Tibial nerve (tissue), 4 donors: Measurements from ENCODE around the gene BEND4.

Experiments
- EP300 ChIP-seq, 2 donors: sonication (generic); formaldehyde crosslinking; IDR thresholded peaks; one replicate each; pipeline ENCODE4 v1.6.1; 2017; ENCODE audit warnings: antibody characterized with exemption in 2 of 2, mild to moderate bottlenecking in 1 of 2
- POLR2A ChIP-seq, 2 donors: fragments of 450-650 bp; IDR thresholded peaks; one replicate each; pipeline ENCODE4 v1.6.1; 2017; ENCODE audit warnings: antibody characterized with exemption in 2 of 2, mild to moderate bottlenecking in 2 of 2, moderate library complexity in 2 of 2
- TF ChIP-seq, protein P1 (sequence below), 5 experiments: fragments of 200-600 bp in 3 of 5; fragments of 450-650 bp in 2 of 5; sonication (generic) in 3 of 5; IDR thresholded peaks; one replicate each; pipeline ENCODE4 v1.5.1; 2016 to 2019; ENCODE audit warnings: antibody characterized with exemption in 5 of 5, mild to moderate bottlenecking in 3 of 5, moderate library complexity in 2 of 5

- TF ChIP-seq, protein P1, sequence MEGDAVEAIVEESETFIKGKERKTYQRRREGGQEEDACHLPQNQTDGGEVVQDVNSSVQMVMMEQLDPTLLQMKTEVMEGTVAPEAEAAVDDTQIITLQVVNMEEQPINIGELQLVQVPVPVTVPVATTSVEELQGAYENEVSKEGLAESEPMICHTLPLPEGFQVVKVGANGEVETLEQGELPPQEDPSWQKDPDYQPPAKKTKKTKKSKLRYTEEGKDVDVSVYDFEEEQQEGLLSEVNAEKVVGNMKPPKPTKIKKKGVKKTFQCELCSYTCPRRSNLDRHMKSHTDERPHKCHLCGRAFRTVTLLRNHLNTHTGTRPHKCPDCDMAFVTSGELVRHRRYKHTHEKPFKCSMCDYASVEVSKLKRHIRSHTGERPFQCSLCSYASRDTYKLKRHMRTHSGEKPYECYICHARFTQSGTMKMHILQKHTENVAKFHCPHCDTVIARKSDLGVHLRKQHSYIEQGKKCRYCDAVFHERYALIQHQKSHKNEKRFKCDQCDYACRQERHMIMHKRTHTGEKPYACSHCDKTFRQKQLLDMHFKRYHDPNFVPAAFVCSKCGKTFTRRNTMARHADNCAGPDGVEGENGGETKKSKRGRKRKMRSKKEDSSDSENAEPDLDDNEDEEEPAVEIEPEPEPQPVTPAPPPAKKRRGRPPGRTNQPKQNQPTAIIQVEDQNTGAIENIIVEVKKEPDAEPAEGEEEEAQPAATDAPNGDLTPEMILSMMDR (IDR thresholded peaks at IDR 0.05): no peak
- TF ChIP-seq POLR2A (IDR thresholded peaks at IDR 0.05) (no peak), EP300 (IDR thresholded peaks at IDR 0.05) (no peak)
These were observed 8.4 kb downstream of the BEND4 start for GRCh38 chr4:42144028-42144427.
